OCI-LY7 (cell line): Measurements from ENCODE around the gene RASA4B.
"Not testable (repeated sequence)": the region's sequence is repeated elsewhere in the genome, so short reads cannot be mapped to it uniquely, and the experiment has no call there.

Source experiments
- EZH2phosphoT487 ChIP-seq: fragments of 200-600 bp; sonication (generic); IDR thresholded peaks from 2 replicates; pipeline ENCODE4 v1.6.1; 2018; ENCODE audit warnings: low read depth, borderline replicate concordance, mild to moderate bottlenecking, mixed run types, antibody characterized with exemption, low read length, moderate library complexity, mixed read lengths
- TF ChIP-seq, protein P1 (sequence below): fragments of 200-600 bp; sonication (generic); conservative IDR thresholded peaks from 2 replicates; pipeline ENCODE4 v1.5.1; 2014; ENCODE audit warnings: mild to moderate bottlenecking, antibody characterized with exemption, low read length, moderate library complexity, mixed read lengths

DNA sequence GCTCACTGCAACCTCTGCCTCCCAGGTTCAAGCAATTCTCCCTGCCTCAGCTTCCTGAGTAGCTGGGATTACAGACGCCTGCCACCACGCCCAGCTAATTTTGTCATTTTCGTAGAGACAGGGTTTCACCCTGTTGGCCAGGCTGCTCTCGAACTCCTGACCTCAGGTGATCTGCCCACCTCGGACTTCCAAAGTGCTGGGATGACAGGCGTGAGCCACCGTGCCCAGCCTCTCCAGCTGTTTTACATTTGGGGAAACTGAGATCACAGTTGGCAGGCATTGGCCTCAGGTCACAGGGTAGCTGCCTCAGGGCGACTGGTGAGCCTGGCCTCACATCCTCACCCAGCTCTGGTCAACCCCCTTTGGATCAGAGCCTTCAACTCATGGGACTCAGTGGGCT, 7.0 kb downstream of the RASA4B start:
- TF ChIP-seq, protein P1, sequence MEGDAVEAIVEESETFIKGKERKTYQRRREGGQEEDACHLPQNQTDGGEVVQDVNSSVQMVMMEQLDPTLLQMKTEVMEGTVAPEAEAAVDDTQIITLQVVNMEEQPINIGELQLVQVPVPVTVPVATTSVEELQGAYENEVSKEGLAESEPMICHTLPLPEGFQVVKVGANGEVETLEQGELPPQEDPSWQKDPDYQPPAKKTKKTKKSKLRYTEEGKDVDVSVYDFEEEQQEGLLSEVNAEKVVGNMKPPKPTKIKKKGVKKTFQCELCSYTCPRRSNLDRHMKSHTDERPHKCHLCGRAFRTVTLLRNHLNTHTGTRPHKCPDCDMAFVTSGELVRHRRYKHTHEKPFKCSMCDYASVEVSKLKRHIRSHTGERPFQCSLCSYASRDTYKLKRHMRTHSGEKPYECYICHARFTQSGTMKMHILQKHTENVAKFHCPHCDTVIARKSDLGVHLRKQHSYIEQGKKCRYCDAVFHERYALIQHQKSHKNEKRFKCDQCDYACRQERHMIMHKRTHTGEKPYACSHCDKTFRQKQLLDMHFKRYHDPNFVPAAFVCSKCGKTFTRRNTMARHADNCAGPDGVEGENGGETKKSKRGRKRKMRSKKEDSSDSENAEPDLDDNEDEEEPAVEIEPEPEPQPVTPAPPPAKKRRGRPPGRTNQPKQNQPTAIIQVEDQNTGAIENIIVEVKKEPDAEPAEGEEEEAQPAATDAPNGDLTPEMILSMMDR = not testable (repeated sequence)
- TF ChIP-seq EZH2phosphoT487 = not testable (repeated sequence)
